WTC11 (cell line): ENCODE measurements around the gene PKHD1.

ENCODE experiments used
- ATF2 ChIP-seq: sonication (generic); formaldehyde crosslinking; IDR thresholded peaks from 2 replicates; pipeline ENCODE4 v1.8.1; 2022; ENCODE audit warnings: low read depth, missing genetic modification reagents, borderline replicate concordance
- CTCF ChIP-seq: fragments of 200-600 bp; IDR thresholded peaks from 2 replicates; pipeline ENCODE4 v1.8.0; 2022; ENCODE audit warnings: antibody characterized with exemption
- ETV6 ChIP-seq: sonication (generic); formaldehyde crosslinking; IDR thresholded peaks from 2 replicates; pipeline ENCODE4 v1.8.1; 2022; ENCODE audit warnings: mild to moderate bottlenecking, missing genetic modification reagents
- KAT7 ChIP-seq: sonication (generic); formaldehyde crosslinking; IDR thresholded peaks from 2 replicates; pipeline ENCODE4 v1.8.1; 2023; ENCODE audit warnings: missing genetic modification reagents, mild to moderate bottlenecking, borderline replicate concordance
- MAX ChIP-seq: sonication (generic); formaldehyde crosslinking; IDR thresholded peaks from 2 replicates; pipeline ENCODE4 v1.8.0; 2022; ENCODE audit warnings: mild to moderate bottlenecking, missing genetic modification reagents
- MLX ChIP-seq: sonication (generic); formaldehyde crosslinking; IDR thresholded peaks from 2 replicates; pipeline ENCODE4 v1.8.1; 2023; ENCODE audit warnings: mild to moderate bottlenecking, missing genetic modification reagents, moderate library complexity
- NR1H2 ChIP-seq: sonication (generic); formaldehyde crosslinking; IDR thresholded peaks from 2 replicates; pipeline ENCODE4 v1.9.0; 2021; ENCODE audit warnings: mild to moderate bottlenecking, moderate library complexity, missing genetic modification reagents
- ZBTB21 ChIP-seq: sonication (generic); formaldehyde crosslinking; IDR thresholded peaks from 2 replicates; pipeline ENCODE4 v1.8.1; 2023; ENCODE audit warnings: mild to moderate bottlenecking, missing genetic modification reagents, borderline replicate concordance
- ZNF219 ChIP-seq: sonication (generic); formaldehyde crosslinking; IDR thresholded peaks from 2 replicates; pipeline ENCODE4 v1.8.0; 2023; ENCODE audit warnings: missing genetic modification reagents, mild to moderate bottlenecking, borderline replicate concordance
- ZNF396 ChIP-seq: fragments of 250-450 bp; sonication (Bioruptor Pico); IDR thresholded peaks from 2 replicates; pipeline ENCODE4 v1.8.0; 2021; ENCODE audit warnings: mild to moderate bottlenecking, moderate library complexity, borderline replicate concordance

- TF ChIP-seq NR1H2 (CRISPR knock-in tag) = no peak
- TF ChIP-seq ZBTB21 (CRISPR knock-in tag) = no peak
- TF ChIP-seq MLX (CRISPR knock-in tag) = no peak
- no peak for TF ChIP-seq CTCF
- TF ChIP-seq ETV6 (CRISPR knock-in tag) = no peak
- no peak for TF ChIP-seq ZNF219 (CRISPR knock-in tag)
- no peak for TF ChIP-seq ZNF396
- TF ChIP-seq MAX (CRISPR knock-in tag) = no peak
- no peak for TF ChIP-seq KAT7 (CRISPR knock-in tag)
- no peak for TF ChIP-seq ATF2
These were observed 76.6 kb downstream of the PKHD1 start for GRCh38 chr6:52010806-52011205.
